Mesothelial cell of epicardium (in vitro differentiated cells): ENCODE measurements around the gene MRPL17. TPM values are rescaled to one million over a fixed set of nuclear protein-coding genes. Genes with fewer than 3 reads are reported as not detected.

Source experiments
- DNase-seq, 2 experiments: peaks; one replicate each; pipeline ENCODE4 v3.0.0; 2021; ENCODE audit warnings: low spot score in 2 of 2; ENCODE audit not compliant: unreplicated experiment in 2 of 2
- H3K27ac Mint-ChIP-seq: 2 replicates; pipeline ENCODE4 v1.8.0; 2021; ENCODE audit warnings: mixed read lengths
- H3K27me3 Mint-ChIP-seq: 2 replicates; pipeline ENCODE4 v1.8.0; 2021; ENCODE audit warnings: low read depth, mixed read lengths
- H3K36me3 Mint-ChIP-seq: 2 replicates; pipeline ENCODE4 v1.8.0; 2021; ENCODE audit warnings: mixed read lengths
- H3K4me1 Mint-ChIP-seq: 2 replicates; pipeline ENCODE4 v1.8.0; 2021; ENCODE audit warnings: mixed read lengths
- H3K4me3 Mint-ChIP-seq: 2 replicates; pipeline ENCODE4 v1.8.0; 2021; ENCODE audit warnings: mild to moderate bottlenecking, moderate library complexity, mixed read lengths
- H3K9me3 Mint-ChIP-seq: 2 replicates; pipeline ENCODE4 v1.8.0; 2021; ENCODE audit warnings: mixed read lengths
- total RNA-seq: library from RNA; stranded (reverse); gene quantifications from 3 replicates; pipeline ENCODE4 v1.2.1, GENCODE V29; 2021
- TF ChIP-seq, protein P1 (sequence below): fragments of 200-600 bp; sonication (generic); IDR thresholded peaks from one replicate; pipeline ENCODE4 v1.5.0; 2021; ENCODE audit warnings: antibody characterized with exemption; ENCODE audit not compliant: unreplicated experiment

The MRPL17 gene
- total RNA-seq, 1 donor from 2014 or later = 41.6 TPM

- H3K4me1 Mint-ChIP-seq = no peaks in the 10 kb centered on the region
- no peak overlapping the region for H3K27ac Mint-ChIP-seq
- peaks cover 33% of the 10 kb centered on the region for H3K36me3 Mint-ChIP-seq
- no peaks in the 10 kb centered on the region for H3K9me3 Mint-ChIP-seq
- H3K4me3 Mint-ChIP-seq = no peak overlapping the region
- TF ChIP-seq, protein P1, sequence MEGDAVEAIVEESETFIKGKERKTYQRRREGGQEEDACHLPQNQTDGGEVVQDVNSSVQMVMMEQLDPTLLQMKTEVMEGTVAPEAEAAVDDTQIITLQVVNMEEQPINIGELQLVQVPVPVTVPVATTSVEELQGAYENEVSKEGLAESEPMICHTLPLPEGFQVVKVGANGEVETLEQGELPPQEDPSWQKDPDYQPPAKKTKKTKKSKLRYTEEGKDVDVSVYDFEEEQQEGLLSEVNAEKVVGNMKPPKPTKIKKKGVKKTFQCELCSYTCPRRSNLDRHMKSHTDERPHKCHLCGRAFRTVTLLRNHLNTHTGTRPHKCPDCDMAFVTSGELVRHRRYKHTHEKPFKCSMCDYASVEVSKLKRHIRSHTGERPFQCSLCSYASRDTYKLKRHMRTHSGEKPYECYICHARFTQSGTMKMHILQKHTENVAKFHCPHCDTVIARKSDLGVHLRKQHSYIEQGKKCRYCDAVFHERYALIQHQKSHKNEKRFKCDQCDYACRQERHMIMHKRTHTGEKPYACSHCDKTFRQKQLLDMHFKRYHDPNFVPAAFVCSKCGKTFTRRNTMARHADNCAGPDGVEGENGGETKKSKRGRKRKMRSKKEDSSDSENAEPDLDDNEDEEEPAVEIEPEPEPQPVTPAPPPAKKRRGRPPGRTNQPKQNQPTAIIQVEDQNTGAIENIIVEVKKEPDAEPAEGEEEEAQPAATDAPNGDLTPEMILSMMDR = no peak
- DNase-seq = no peak
- H3K27me3 Mint-ChIP-seq = peaks cover 36% of the 10 kb centered on the region
Observed at GRCh38 chr11:6632116-6633073, 50.7 kb downstream of the MRPL17 start.

GRCh38 chr11:6631361-6631890 lies 51.7 kb downstream of the MRPL17 start:
- TF ChIP-seq, protein P1 = no peak
- Mint-ChIP-seq H3K4me3 (peak overlapping the region; percentile 25), H3K27me3 (peaks cover 36% of the 10 kb centered on the region), H3K27ac (no peak overlapping the region), H3K9me3 (no peaks in the 10 kb centered on the region), H3K36me3 (peaks cover 36% of the 10 kb centered on the region), H3K4me1 (no peaks in the 10 kb centered on the region)
- no peak for DNase-seq

DNA sequence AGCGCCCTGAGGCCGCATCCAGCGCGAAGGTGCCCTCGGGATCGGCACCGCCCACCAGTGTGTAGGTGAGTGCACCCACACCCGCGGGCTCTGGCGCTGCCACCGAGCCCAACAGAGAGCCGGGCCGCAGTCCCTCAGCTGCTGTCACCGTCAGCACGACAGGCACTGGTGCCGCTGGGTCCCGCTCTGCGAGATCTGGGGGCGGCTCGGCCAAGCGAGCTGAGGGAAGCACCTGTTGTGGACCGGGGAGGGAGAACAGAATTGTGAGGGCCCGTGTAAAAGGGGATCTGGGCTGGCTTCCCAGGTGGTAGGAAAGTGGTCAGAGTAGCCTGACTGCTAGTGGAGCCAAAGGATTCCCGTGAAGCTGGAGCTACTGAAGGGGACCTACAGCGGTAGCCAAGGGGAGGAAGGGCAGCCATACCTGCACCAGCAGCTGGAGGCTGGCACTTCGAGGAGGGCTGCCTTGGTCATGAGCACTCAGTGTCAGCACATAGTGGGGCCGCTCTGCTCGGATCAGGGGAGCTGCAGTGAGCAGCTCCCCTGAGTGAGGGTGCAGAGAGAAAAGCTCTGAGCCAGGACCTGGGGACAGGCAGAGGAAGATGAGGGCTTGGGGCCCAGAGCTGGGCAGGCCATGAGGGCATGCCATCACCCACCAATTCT lies 52.4 kb downstream of the MRPL17 start:
- TF ChIP-seq, protein P1 = no peak
- no peaks in the 10 kb centered on the region for H3K9me3 Mint-ChIP-seq
- H3K36me3 Mint-ChIP-seq = peaks cover 39% of the 10 kb centered on the region
- peaks cover 36% of the 10 kb centered on the region for H3K27me3 Mint-ChIP-seq
- DNase-seq = no peak
- no peaks in the 10 kb centered on the region for H3K4me1 Mint-ChIP-seq
- H3K4me3 Mint-ChIP-seq = peak overlapping the region; percentile 29
- H3K27ac Mint-ChIP-seq = no peak overlapping the region

Other genes starting within 250 kb of the MRPL17 start
- 5.2 to 9.9 TPM (median 9.5 TPM) in 3 replicates for gene HPX, start 242.4 kb downstream of the MRPL17 start, total RNA-seq
- gene TRIM3, start 209.4 kb downstream of the MRPL17 start, total RNA-seq = 25.9 to 30.3 TPM (median 26.5 TPM) in 3 replicates
- 72.2 to 73.1 TPM (median 72.3 TPM) in 3 replicates for gene ARFIP2, start 202.0 kb downstream of the MRPL17 start, total RNA-seq
- gene TIMM10B, start 201.8 kb downstream of the MRPL17 start, total RNA-seq = 34.0 to 37.2 TPM (median 36.4 TPM) in 3 replicates
- 14.3 to 17.3 TPM (median 16.7 TPM) in 3 replicates for gene DNHD1, start 186.1 kb downstream of the MRPL17 start, total RNA-seq
- gene RRP8, start 79.7 kb downstream of the MRPL17 start, total RNA-seq = 18.6 to 22.5 TPM (median 21.0 TPM) in 3 replicates
- gene ILK, start 79.6 kb downstream of the MRPL17 start, total RNA-seq = 127 to 144 TPM (median 130 TPM) in 3 replicates
- gene TAF10, start 71.1 kb downstream of the MRPL17 start, total RNA-seq = 112 to 119 TPM (median 115 TPM) in 3 replicates
- 45.8 to 50.1 TPM (median 46.0 TPM) in 3 replicates for gene TPP1, start 63.9 kb downstream of the MRPL17 start, total RNA-seq
- gene DCHS1, start 27.5 kb downstream of the MRPL17 start, total RNA-seq = 75.9 to 81.2 TPM (median 77.3 TPM) in 3 replicates
- 0.11 to 0.29 TPM (median 0.27 TPM) in 3 replicates for gene OR2AG2, start 88.6 kb upstream of the MRPL17 start, total RNA-seq
- not detected in 3 replicates for gene OR2AG1, start 99.7 kb upstream of the MRPL17 start, total RNA-seq
- 0.34 to 0.60 TPM (median 0.38 TPM) in 3 replicates for gene OR6A2, start 116.3 kb upstream of the MRPL17 start, total RNA-seq
- gene OR10A5, start 162.3 kb upstream of the MRPL17 start, total RNA-seq = not detected in 3 replicates
- not detected in 3 replicates for gene OR10A2, start 179.7 kb upstream of the MRPL17 start, total RNA-seq
- gene OR10A4, start 193.3 kb upstream of the MRPL17 start, total RNA-seq = not detected in 3 replicates
- gene OR2D2, start 209.2 kb upstream of the MRPL17 start, total RNA-seq = 0.40 to 0.85 TPM (median 0.41 TPM) in 3 replicates
- not detected in 3 replicates for gene OR2D3, start 237.7 kb upstream of the MRPL17 start, total RNA-seq
- 2.8 to 3.9 TPM (median 3.0 TPM) in 3 replicates for gene ZNF215, start 243.1 kb upstream of the MRPL17 start, total RNA-seq